ENCODE data around the gene FXYD3. TPM values are rescaled to one million over a fixed set of nuclear protein-coding genes. Genes with fewer than 3 reads are reported as not detected.
A peak's percentile ranks its signal among the peaks of the same experiment; 100 is the strongest.

FXYD3 gene
- total and polyA plus RNA-seq, 2 of the 13 experiments (the other 11 are each of a cell fraction or from before 2014, with no cell fraction given): 4.9 TPM; not detected in 1

- Histone ChIP-seq H3K79me2 (ENCODE audit: insufficient read depth, low read length) (no peaks in the 10 kb centered on the region), H3K4me1 (ENCODE audit: insufficient read depth, low read length) (peaks cover 84% of the 10 kb centered on the region), H3K9ac (ENCODE audit: insufficient read depth, low read depth, low read length) (no peak overlapping the region), H3K27me3 (ENCODE audit: control insufficient read depth in 1 of 2, insufficient read depth in 2 of 2, low read length in 2 of 2) (0 out of 5 replicates have a peak, but pooled peaks cover 0 to 6% of the 10 kb centered on the region in 2 experiments), H4K20me1 (ENCODE audit: insufficient read depth, low read length) (no peaks in the 10 kb centered on the region), H3K36me3 (replicated peaks in 1 of 2; ENCODE audit: control insufficient read depth in 1 of 2, insufficient read depth in 2 of 2, low read length in 2 of 2) (no peaks in the 10 kb centered on the region), H3K4me3 (replicated peaks in 1 of 3; ENCODE audit: insufficient read depth in 1 of 3, low read depth in 2 of 3, low read length in 3 of 3) (peak overlapping the region in 1 of 3 experiments; percentile 25; a peak in 1 of 6 replicates), H3K9me3 (ENCODE audit: low read length) (no peaks in the 10 kb centered on the region), H2AFZ (ENCODE audit: low read length) (no peak overlapping the region), H3K27ac (ENCODE audit: extremely low read length, insufficient read depth, low read length) (no peak overlapping the region), H3K4me2 (ENCODE audit: low read depth, low read length) (peak overlapping the region; percentile 57)
- FAIRE-seq: no peak
- BruUV-seq (replicated peaks): no TSS peak
- ChIA-PET CTCF (ENCODE audit: low intra/inter-chr PET ratio, low total read pairs) (no interaction called here), POLR2A (no interaction called here)
- intact Hi-C loops (cut with micrococcal nuclease; ENCODE audit: unreplicated experiment): no loop called here
- 45% methylated on average over 14 of the region's 15 CpGs for WGBS (ENCODE audit: low lambda C conversion rate)
- peak; percentile 17 for DNase-seq (ENCODE audit: low spot score)
- in situ Hi-C loops (cut with HindIII; ENCODE audit: extremely low pct_ligation_motif_present, low pct_unique_long_range_greater_than_20kb): no loop called here
- ATAC-seq: no peak
- TF ChIP-seq HDAC6 (IDR thresholded peaks at IDR 0.05; ENCODE audit: low read depth, low read length) (no peak), ZNF329 (CRISPR knock-in tag; IDR thresholded peaks at IDR 0.05; ENCODE audit: low read depth) (no peak), SMAD1 (CRISPR knock-in tag; IDR thresholded peaks at IDR 0.05; ENCODE audit: borderline replicate concordance, low read depth) (no peak), ZKSCAN8 (CRISPR knock-in tag; IDR thresholded peaks at IDR 0.05; ENCODE audit: borderline replicate concordance) (no peak), KAT7 (CRISPR knock-in tag; IDR thresholded peaks at IDR 0.05; ENCODE audit: borderline replicate concordance) (no peak), ARID4A (CRISPR knock-in tag; IDR thresholded peaks at IDR 0.05; ENCODE audit: borderline replicate concordance) (no peak), DBP (CRISPR knock-in tag; IDR thresholded peaks at IDR 0.05; ENCODE audit: not compliant biosample characterization) (no peak), BRF2 (CRISPR knock-in tag; IDR thresholded peaks at IDR 0.05) (no peak), HMGXB4 (CRISPR knock-in tag; IDR thresholded peaks at IDR 0.05; ENCODE audit: borderline replicate concordance in 1 of 2, low read depth in 1 of 2) (no peak), ZNF574 (CRISPR knock-in tag; IDR thresholded peaks at IDR 0.05) (0 out of 2 replicates have a peak, but pooled peaks have one; percentile 36), ZNF367 (CRISPR knock-in tag; IDR thresholded peaks at IDR 0.05; ENCODE audit: borderline replicate concordance) (no peak)
These were observed 2.5 kb upstream of the FXYD3 start for GRCh38 chr19:35112995-35113688.
